Activated CD4-positive, CD25-positive, alpha-beta regulatory T cell treated with anti-CD3 and anti-CD28 coated beads, Interleukin-2, amount 50 U/mL, for 24 hours (primary cell): ENCODE data around the gene TEX28.
"Not testable (repeated sequence)": the region's sequence is repeated elsewhere in the genome, so short reads cannot be mapped to it uniquely, and the experiment has no call there.

ENCODE experiments used
- ATAC-seq, 2 donors: fragments of 150-1000 bp; cut with Tn5 transposase; one replicate each; pipeline ENCODE4 v1.10.0; 2021; ENCODE audit warnings: mild to moderate bottlenecking in 1 of 2, moderate library complexity in 1 of 2

Gene TEX28

GRCh38 chrX:154310616-154311536, 16.0 kb upstream of the TEX28 start:
- no peak for ATAC-seq

- no peak for ATAC-seq
These were observed 14.3 kb upstream of the TEX28 start for GRCh38 chrX:154309041-154309775.

DNA sequence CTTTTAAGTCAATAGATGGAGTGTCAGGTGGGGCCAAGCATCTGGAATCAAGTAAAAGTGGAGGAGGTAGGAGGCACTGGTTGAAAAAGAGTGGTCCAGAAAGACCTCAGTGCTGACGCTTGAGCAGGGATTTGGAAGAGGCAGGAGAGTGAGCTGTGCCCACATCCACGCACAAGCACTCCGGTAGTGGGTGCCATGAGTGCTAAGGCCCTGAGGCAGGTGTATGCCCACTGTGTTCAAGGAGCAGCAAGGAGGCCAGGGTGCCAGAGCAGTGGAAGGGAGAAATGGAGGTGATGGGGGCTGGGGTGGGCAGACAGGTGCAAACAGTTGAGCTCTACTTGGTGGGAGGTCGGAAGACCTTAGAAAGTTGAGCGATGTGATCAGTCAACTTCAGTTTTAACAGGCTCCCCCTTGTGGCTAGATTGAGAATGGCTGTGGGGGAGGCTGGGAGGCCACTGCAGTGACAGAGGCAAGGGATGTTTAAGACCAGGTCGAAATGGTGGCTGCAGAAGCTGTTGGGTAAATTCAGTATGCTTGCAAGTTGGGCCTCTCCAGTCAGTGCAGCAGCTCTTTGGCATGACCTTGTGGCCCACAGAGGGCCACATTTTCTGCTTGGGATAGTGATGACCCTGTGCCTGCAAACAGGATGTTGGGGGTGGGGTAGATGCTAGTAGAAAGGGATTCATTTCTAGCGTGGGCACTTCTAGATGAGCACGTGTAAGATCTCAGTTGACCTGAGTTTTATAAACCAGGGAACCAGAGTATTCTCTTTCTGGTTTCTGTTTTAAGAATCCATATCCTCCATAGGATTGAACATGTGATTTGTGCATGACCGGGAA, 13.4 kb upstream of the TEX28 start:
- ATAC-seq = peak; percentile 59 to 74

DNA sequence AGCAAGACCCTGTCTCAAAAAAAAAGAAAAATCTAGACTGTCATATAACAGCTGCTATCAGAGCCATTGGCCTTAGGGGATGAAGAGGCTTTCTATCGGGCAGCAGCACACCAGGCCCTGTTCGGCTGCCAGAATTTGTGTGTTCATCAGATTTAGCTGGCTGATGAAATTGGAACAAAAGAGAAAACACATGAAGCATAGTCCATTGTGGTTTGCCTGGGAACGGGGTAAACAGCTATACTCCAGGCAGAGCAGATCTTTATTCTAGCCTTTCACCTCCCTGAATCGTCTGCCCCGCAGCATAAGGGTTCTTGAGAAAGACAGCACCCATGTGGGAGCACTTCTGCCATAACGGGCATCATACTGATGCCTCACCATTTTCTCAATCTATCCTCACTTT, 12.3 kb upstream of the TEX28 start:
- no peak for ATAC-seq

DNA sequence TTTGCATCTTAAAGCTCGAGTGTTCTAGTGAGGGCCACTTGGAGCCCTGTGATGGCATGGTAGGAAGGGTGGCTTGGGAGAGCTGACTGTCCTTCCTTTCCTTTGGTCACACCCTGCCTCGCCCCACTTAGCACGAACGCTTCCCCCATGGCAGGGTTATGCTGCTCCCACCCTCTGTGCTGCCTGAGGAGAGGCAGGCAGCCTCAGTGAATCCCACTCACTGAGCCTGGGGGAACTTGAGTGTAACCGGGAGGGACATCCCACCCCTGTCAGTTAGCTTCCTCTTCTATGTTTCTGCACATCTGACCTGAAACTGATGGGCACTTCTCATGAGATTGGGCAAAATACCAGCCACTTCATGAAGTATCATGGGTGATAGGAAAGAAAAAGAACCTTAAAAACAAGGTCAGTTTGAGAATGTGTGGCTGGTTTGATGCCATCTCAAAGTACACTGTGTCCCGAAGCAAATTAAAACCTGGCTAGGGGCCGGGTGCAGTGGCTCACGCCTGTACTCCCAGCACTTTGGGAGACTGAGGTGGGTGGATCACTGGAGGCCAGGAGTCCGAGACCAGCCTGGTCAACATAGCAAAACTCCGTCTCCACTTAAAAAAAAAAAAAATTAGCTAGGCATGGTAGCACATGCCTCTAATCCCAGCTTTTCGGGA, 10.7 kb upstream of the TEX28 start:
- ATAC-seq = no peak

DNA sequence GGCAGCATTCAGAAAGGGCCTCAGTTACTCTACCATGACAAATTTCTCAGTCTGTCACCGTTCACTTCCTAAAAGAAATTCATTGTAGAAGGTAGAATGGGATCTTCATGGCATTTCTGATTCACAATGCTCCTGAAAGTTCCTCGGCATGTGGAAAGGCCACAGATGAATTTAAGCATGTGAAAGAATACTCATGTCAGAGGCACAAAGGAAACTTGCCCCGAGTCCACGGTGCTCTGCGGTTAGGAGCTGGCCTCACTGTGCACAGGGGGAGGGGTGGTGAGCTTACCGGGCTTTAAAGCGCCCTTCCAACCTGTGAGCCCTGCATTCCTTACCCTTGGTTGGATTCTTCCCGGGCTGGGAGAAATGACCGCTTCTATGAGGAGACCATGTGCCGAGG, 9.9 kb upstream of the TEX28 start:
- no peak for ATAC-seq

- no peak for ATAC-seq
These were observed 8.6 kb upstream of the TEX28 start for GRCh38 chrX:154303476-154303875.

- ATAC-seq = not testable (repeated sequence)
These were observed 8.1 kb upstream of the TEX28 start for GRCh38 chrX:154302998-154303397.

DNA sequence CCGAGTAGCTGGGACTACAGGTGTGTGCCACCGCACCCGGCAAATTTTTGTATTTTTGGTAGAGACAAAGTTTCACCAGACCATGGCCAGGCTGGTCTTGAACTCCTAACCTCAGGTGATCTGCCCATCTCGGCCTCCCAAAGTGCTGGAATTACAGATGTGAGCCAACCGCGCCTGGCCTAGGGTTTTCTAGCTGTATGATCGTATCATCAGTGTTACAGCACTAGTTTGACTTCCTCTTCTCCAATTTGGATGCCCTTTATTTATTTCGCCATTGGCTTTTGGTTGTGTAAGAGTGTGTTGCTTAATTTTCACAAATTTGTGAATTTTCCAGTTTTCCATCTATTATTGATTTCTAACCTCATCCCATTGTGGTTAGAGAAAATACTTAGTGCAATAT, 5.9 kb upstream of the TEX28 start:
- no peak for ATAC-seq

DNA sequence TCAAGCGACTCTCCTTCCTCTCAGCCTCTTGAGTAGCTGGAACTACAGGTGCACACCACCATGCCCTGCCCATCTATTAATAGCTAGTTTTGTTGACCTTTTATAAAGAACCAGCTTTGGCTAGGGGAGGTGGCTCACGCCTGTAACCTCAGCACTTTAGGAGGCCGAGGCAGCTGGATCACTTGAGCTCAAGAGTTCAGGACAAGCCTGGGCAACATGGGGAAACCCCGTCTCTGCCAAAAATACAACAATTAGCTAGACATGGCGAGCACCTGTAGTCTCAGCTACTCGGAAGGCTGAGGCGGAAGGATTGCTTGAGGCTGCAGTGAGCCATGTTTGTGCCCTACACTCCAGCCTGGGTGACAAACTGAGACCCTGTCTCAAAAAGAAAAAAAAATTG, 3.4 kb upstream of the TEX28 start:
- no peak for ATAC-seq

GRCh38 chrX:154296731-154297130, 1.8 kb upstream of the TEX28 start:
- no peak for ATAC-seq

DNA sequence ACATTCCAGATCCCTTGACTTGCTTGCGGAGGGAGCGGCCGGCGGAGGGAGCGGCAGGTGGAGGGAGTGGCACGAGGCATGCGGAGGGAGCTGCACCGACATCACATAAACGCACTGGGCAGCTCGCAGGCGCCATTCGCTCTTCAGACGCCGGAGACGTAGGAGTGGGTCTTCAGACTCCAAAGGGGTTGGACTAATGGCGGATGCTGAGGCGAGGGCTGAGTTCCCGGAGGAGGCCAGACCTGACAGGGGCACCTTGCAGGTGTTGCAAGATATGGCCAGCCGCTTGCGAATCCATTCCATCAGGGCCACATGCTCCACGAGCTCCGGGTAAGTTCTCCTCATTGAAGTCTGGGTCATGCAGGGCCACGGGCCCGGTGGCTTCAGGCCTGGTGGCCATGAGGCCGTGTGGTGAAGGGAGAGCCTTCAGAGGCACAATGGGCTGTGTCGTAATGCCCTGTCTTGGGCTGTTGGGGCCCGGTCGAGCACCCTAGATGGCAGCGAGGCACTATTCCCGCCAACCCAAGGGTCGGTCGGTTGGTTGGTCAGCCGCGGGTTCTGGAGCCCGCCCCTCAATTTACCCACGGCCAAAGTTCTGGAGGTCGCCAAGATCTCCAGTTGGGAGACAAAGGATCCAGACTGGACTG, 863 bp upstream of the TEX28 start, which contains the start of gene TKTL1:
Gene TKTL1, plus strand, starts transcription at position 132 of the 647 bp plus-strand sequence. Its CDS starts 65 bp downstream, at position 197.
- ATAC-seq = no peak

GRCh38 chrX:154286406-154286805, 8.5 kb downstream of the TEX28 start:
- ATAC-seq = not testable (repeated sequence)

- peak; percentile 98 to 99 for ATAC-seq
These were observed 10.2 kb downstream of the TEX28 start for GRCh38 chrX:154284489-154285338.

DNA sequence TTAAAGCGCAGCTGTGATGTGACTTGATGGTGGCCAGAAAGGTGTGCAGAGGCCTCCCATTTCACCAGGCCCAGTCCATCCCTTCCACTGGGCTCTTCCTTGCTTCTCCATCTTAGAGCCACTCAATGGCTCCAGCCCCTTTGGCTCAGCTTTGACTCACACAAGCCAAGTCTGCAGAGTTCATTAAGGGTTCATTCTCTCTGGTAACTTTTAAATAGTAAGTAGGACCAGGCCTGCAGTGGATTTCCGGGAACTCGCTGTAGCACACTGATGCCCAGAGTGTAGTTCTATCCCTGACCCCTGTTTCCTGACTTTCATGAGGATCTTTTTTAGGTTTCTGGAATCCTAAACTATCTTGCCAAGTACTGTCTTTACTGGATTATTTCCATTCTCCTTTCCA, 25.7 kb downstream of the TEX28 start:
- ATAC-seq = not testable (repeated sequence)

GRCh38 chrX:154263072-154263471, 31.9 kb downstream of the TEX28 start:
- ATAC-seq = not testable (repeated sequence)

GRCh38 chrX:154258711-154259110, 36.2 kb downstream of the TEX28 start:
- ATAC-seq = not testable (repeated sequence)

GRCh38 chrX:154257282-154257681, 37.6 kb downstream of the TEX28 start, which contains the start of gene OPN1MW3:
Gene OPN1MW3, plus strand, starts transcription at chrX:154257582. Its CDS starts 38 bp downstream, at chrX:154257620.
- not testable (repeated sequence) for ATAC-seq

DNA sequence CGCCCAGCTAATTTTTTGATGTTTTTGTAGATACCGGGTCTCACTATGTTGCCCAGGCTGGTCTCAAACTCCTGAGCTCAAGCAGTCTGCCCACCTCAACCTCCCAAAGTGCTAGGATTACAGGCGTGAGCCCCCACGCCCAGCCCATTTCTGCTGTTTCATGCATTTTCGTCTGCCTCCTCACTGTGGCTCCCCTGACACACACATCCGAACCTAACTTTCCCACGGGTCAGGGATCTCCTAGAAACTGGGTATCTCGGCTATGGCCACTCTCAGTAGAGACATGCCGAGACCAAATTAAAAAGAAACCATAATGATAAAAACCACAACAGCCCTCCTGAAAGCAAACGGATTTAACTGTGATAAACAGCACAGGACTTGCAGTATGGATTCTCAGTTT, 46.8 kb downstream of the TEX28 start:
- peak in 1 of 2 donors; percentile 2 for ATAC-seq

DNA sequence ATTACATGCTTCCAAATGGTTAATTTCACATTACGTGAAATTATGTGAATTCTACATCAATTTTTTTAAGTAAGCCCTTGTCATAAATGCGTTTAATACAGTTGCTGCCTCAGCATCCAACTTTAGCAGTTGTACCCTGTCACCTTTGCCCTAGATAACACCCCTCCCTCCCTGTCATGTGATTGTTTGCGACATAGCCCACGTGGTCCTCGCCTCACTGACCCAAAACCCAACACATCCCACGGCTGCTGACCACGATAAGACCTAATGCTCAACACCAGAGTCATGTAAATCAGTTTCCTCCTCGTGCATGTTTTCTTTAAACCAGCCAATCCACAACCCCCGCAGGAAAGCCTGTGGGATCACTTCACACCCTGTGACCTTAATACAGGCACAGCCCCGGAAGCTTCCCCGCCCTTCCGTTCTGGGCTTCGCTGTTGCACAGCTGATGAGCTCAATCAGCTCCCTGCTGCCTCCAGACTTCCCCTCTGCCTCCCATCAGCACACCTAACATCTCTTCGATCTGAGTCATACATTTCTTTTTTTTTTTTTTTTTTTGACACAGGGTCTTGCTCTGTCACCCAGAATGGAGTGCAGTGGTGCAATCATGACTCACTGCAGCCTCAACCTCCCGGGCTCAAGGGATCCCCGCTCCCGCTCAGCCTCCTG, 47.4 kb downstream of the TEX28 start:
- ATAC-seq = peak; percentile 96 to 97
